GM06990 (cell line): ENCODE results near the gene NLRP7.
"Not testable (repeated sequence)": the region's sequence is repeated elsewhere in the genome, so short reads cannot be mapped to it uniquely, and the experiment has no call there.

Source experiments
- DNase-seq: peaks from one replicate; pipeline ENCODE4 v3.0.0-alpha.2; 2011; ENCODE audit not compliant: insufficient read length; ENCODE audit errors: extremely low read depth
- H3K27me3 ChIP-seq: replicated peaks from 2 replicates; pipeline ENCODE4 v1.6.0; 2011; ENCODE audit warnings: low read length; ENCODE audit not compliant: control insufficient read depth, insufficient read depth
- H3K36me3 ChIP-seq: 2 replicates; pipeline ENCODE4 v1.5.1; 2011; ENCODE audit warnings: low read length; ENCODE audit not compliant: control insufficient read depth, insufficient read depth
- H3K4me3 ChIP-seq: replicated peaks from 2 replicates; pipeline ENCODE4 v1.5.1; 2011; ENCODE audit warnings: low read depth, mild to moderate bottlenecking, control low read depth, low read length
- TF ChIP-seq, protein P1 (sequence below): IDR thresholded peaks from 2 replicates; pipeline ENCODE4 v1.5.1; 2011; ENCODE audit warnings: low read length, control low read depth, mild to moderate bottlenecking, inconsistent platforms; ENCODE audit not compliant: insufficient read depth, poor library complexity, severe bottlenecking

The NLRP7 gene

DNA sequence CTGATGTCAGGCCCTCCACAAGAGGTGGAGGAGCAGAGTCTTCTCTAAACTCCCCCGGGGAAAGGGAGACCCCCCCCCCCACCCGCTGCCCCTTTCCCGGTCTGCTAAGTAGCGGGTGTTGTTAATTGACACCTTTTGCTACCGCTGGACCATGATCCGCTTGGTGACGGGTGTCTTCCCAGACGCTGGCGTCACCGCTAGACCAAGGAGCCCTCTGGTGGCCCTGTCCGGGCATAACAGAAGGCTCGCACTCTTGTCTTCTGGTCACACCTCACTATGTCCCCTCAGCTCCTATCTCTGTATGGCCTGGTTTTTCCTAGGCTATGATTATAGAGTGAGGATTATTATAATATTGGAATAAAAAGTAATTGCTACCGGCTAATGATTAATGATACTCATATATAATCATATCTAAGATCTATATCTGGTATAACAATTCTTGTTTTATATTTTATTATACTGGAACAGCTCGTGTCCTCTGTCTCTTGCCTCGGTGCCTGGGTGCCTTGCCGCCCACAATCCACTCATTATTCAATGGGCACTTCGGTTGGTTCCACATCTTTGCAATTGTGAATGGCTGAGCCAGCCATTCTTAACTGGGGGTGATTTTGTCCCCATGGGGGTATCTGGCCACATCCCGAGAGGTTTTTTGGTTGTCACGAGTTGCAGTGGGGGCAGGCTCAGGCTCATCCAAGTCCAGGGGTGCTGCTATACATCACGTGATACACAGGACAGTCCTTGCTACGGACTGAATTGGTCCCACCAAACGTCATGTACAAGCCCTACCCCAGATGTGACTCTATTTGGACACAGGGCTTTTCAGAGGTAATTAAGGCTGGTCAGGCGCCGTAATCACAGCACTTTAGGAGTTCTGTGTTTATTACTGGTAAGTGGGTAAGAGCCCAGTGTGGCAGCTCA lies 27.4 kb downstream of the NLRP7 start:
- H3K4me3 ChIP-seq, DNase-seq, H3K27me3 ChIP-seq, H3K36me3 ChIP-seq: not testable (repeated sequence)
- TF ChIP-seq, protein P1, sequence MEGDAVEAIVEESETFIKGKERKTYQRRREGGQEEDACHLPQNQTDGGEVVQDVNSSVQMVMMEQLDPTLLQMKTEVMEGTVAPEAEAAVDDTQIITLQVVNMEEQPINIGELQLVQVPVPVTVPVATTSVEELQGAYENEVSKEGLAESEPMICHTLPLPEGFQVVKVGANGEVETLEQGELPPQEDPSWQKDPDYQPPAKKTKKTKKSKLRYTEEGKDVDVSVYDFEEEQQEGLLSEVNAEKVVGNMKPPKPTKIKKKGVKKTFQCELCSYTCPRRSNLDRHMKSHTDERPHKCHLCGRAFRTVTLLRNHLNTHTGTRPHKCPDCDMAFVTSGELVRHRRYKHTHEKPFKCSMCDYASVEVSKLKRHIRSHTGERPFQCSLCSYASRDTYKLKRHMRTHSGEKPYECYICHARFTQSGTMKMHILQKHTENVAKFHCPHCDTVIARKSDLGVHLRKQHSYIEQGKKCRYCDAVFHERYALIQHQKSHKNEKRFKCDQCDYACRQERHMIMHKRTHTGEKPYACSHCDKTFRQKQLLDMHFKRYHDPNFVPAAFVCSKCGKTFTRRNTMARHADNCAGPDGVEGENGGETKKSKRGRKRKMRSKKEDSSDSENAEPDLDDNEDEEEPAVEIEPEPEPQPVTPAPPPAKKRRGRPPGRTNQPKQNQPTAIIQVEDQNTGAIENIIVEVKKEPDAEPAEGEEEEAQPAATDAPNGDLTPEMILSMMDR = peak; percentile 38

DNA sequence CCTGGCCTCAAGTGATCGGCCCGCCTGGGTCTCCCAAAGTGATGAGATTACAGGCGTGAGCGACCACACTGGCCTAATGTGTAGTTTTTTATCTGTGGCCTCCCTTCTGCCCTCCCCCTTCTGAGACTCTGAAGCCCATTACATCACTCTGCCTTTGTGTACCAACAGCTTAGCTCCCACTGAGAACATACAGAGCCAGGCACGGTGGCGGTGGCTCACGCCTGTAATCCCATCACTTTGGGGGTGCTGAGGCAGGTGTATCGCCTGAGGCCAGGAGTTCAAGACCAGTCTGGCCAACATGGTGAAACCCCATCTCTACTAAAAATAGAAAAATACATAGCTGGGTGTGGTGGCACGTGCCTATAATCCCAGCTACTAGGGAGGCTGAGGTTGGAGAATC lies 28.8 kb downstream of the NLRP7 start:
- H3K27me3 ChIP-seq = no peaks in the 10 kb centered on the region
- H3K4me3 ChIP-seq = no peak overlapping the region
- H3K36me3 ChIP-seq = no peaks in the 10 kb centered on the region
- DNase-seq = no peak
- TF ChIP-seq, protein P1 = no peak

DNA sequence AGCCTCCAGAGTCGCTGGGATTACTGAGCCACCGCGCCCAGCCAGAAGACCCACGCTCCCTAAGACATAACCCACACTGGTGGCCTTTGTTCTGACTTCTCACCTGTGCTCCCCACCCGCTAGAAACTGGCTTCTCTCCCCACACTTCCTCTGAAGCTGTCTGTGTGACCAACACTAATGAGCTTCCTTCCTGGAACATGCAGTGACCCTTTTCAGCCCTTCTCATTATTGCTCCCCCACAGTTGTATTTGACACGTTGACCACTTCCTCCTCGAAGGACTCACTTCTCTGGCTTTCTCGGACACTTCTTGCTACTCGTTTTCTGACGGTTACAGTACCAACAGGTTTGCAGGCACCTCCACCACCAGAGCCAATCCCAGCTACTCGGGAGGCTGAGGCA lies 30.5 kb downstream of the NLRP7 start:
- DNase-seq = peak; percentile 25
- Histone ChIP-seq H3K4me3 (no peak overlapping the region), H3K27me3 (no peaks in the 10 kb centered on the region; the same call in 1 of the 2 replicates), H3K36me3 (no peaks in the 10 kb centered on the region)
- TF ChIP-seq, protein P1 = no peak

DNA sequence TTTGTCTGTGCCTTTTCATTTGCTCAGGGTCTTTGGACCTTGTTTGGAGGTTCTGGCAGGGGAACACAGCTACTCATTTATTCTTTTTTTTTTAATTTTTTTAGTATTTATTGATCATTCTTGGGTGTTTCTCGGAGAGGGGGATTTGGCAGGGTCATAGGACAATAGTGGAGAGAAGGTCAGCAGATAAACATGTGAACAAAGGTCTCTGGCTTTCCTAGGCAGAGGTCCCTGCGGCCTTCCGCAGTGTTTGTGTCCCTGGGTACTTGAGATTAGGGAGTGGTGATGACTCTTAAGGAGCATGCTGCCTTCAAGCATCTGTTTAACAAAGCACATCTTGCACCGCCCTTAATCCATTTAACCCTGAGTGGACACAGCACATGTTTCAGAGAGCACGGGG lies 39.4 kb downstream of the NLRP7 start:
- not testable (repeated sequence) for H3K36me3 ChIP-seq, DNase-seq, H3K4me3 ChIP-seq, H3K27me3 ChIP-seq

- TF ChIP-seq, protein P1 = no peak
- DNase-seq = no peak
- H3K27me3 ChIP-seq = no peaks in the 10 kb centered on the region; the same call in 1 of the 2 replicates
- no peak overlapping the region for H3K4me3 ChIP-seq
- H3K36me3 ChIP-seq = no peaks in the 10 kb centered on the region
Observed at GRCh38 chr19:54906819-54907218, 40.5 kb downstream of the NLRP7 start.

- DNase-seq = no peak
- no peaks in the 10 kb centered on the region for H3K36me3 ChIP-seq
- no peak within 1 kb of the TSS for H3K4me3 ChIP-seq
- H3K27me3 ChIP-seq = no peaks in the 10 kb centered on the region
- TF ChIP-seq, protein P1 = no peak
Observed at GRCh38 chr19:54905803-54906511, 41.4 kb downstream of the NLRP7 start, which contains the start of gene NCR1. TSS of gene NCR1 (plus strand) at chr19:54906148. CDS start at chr19:54906188, 40 bp downstream.
